WERI-Rb-1 (cell line): ENCODE data around the gene CCDC68.

Source experiments
- DNase-seq: peaks from one replicate; pipeline ENCODE4 v3.0.0-alpha.2; 2020
- H3K27ac ChIP-seq: fragments of 250-450 bp; sonication (Bioruptor Pico); 2 replicates; pipeline ENCODE4 v1.5.1; 2020; ENCODE audit warnings: mild to moderate bottlenecking, moderate library complexity
- H3K27me3 ChIP-seq: fragments of 250-450 bp; sonication (Bioruptor Pico); 2 replicates; pipeline ENCODE4 v1.5.1; 2021; ENCODE audit warnings: mild to moderate bottlenecking, low read depth, moderate library complexity; ENCODE audit not compliant: insufficient read depth, severe bottlenecking
- H3K36me3 ChIP-seq: fragments of 250-450 bp; sonication (Bioruptor Pico); 2 replicates; pipeline ENCODE4 v1.5.1; 2020; ENCODE audit warnings: mild to moderate bottlenecking, moderate library complexity
- H3K4me3 ChIP-seq: 2 replicates; pipeline ENCODE4 v1.5.1; 2011; ENCODE audit warnings: low read depth, mild to moderate bottlenecking, control low read depth, low read length
- H3K9me3 ChIP-seq: fragments of 250-450 bp; sonication (Bioruptor Pico); 2 replicates; pipeline ENCODE4 v1.5.1; 2021; ENCODE audit warnings: mild to moderate bottlenecking, moderate library complexity; ENCODE audit not compliant: severe bottlenecking
- TF ChIP-seq, protein P1 (sequence below): IDR thresholded peaks from 2 replicates; pipeline ENCODE4 v1.5.1; 2011; ENCODE audit warnings: low read depth, mild to moderate bottlenecking, control low read depth, inconsistent platforms, low read length

Gene CCDC68

DNA sequence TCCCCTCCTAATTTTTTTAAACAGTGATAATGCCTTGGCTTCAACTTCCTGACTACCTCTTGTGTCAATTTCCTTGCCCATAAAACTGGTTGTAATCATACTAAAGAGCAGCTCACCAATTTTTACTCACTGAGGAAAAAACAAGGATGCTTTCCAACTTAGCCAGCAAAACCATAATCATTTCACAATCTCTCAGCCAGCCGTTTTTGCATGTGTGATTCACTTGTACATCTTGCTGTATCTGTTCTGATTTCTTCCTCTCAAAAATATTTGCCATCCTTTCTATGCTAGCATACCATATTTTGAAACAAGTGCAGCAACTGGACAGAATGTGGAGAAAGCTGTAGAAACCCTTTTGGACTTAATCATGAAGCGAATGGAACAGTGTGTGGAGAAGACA is 70.3 kb downstream of the CCDC68 start:
- H3K27me3 ChIP-seq, result peaks cover 74% of the 10 kb centered on the region
- DNase-seq, result no peak
- no peaks in the 10 kb centered on the region for H3K9me3 ChIP-seq
- H3K36me3 ChIP-seq, result no peaks in the 10 kb centered on the region
- TF ChIP-seq, protein P1, sequence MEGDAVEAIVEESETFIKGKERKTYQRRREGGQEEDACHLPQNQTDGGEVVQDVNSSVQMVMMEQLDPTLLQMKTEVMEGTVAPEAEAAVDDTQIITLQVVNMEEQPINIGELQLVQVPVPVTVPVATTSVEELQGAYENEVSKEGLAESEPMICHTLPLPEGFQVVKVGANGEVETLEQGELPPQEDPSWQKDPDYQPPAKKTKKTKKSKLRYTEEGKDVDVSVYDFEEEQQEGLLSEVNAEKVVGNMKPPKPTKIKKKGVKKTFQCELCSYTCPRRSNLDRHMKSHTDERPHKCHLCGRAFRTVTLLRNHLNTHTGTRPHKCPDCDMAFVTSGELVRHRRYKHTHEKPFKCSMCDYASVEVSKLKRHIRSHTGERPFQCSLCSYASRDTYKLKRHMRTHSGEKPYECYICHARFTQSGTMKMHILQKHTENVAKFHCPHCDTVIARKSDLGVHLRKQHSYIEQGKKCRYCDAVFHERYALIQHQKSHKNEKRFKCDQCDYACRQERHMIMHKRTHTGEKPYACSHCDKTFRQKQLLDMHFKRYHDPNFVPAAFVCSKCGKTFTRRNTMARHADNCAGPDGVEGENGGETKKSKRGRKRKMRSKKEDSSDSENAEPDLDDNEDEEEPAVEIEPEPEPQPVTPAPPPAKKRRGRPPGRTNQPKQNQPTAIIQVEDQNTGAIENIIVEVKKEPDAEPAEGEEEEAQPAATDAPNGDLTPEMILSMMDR, result no peak
- H3K4me3 ChIP-seq, result no peak overlapping the region
- H3K27ac ChIP-seq, result no peak overlapping the region

DNA sequence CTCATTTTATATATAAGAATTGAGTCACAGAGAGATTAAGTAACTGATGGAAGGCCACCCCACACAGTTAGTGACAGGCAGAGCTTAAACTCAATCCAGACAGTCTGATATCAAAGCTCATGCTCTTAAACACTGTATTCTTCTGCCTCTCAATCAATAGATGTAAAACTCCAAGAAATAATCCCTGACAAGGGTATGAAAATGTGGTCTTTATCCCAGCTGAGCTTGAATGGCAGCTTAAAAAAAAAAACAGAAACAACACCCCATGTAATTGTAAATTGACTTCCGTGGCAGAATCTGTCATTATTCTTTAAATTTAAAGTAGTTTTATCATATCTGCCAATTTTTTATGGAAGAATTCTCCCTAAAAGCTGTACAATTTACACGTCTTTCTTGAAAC is 70.9 kb downstream of the CCDC68 start:
- DNase-seq, result no peak
- Histone ChIP-seq H3K9me3 (no peaks in the 10 kb centered on the region), H3K27me3 (peaks cover 78% of the 10 kb centered on the region), H3K4me3 (no peak overlapping the region), H3K27ac (no peak overlapping the region), H3K36me3 (no peaks in the 10 kb centered on the region)
- TF ChIP-seq, protein P1, result no peak

- Histone ChIP-seq H3K27me3 (peaks cover 89% of the 10 kb centered on the region), H3K27ac (no peak overlapping the region), H3K36me3 (no peaks in the 10 kb centered on the region), H3K9me3 (no peaks in the 10 kb centered on the region), H3K4me3 (no peak overlapping the region)
- TF ChIP-seq, protein P1, result no peak
- DNase-seq, result no peak
Measured at GRCh38 chr18:54883816-54884604, 75.3 kb downstream of the CCDC68 start.

DNA sequence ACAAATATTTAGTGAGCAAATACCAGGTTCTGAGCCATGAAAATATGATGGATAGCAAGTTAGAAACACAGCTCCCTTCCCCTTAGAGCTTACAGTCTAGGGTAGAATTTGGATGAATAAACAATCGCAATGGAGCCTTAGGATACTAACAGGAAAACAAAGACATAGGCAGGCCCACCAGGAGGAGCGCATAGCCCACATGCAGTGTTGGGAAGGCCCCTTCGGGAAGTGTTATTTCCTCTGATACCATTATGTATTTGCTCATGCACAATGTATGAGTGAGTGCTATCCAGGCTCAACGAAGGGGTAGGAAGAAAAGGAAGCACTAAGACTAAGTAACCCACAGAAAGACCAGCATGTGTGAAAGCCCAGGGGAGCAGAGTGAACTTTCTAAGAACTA is 76.9 kb downstream of the CCDC68 start:
- peaks cover 89% of the 10 kb centered on the region for H3K27me3 ChIP-seq
- H3K4me3 ChIP-seq, result no peak overlapping the region
- DNase-seq, result no peak
- H3K27ac ChIP-seq, result no peak overlapping the region
- no peaks in the 10 kb centered on the region for H3K36me3 ChIP-seq
- TF ChIP-seq, protein P1, result no peak
- H3K9me3 ChIP-seq, result no peaks in the 10 kb centered on the region

DNA sequence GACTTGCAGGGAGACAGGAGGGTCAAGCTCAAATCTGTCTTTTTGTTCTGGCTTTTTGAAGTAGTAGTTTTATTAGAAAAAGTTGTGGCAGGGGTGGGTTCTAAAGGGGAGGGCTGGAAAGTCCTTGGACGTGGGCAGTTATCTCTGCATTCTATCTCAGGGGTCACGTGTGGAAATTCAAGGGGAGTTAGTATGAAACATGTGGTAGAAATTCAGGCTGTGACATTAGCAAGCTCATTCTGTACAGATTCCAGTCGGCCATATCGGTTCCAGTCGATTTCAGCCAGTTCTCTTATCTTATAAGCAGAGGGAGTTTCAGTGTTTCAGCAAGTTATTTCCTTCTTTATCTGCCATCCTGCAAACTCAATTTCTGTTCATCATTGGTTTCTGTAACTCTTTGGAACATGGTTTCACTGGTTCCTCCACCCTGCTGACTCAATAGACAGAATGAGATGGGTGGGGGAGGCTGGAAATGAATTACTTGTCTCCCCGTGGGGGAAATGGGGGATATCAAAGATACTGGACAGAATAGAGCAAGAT is 78.0 kb downstream of the CCDC68 start:
- Histone ChIP-seq H3K27ac (no peak overlapping the region), H3K36me3 (no peaks in the 10 kb centered on the region), H3K9me3 (peaks cover 6% of the 10 kb centered on the region), H3K4me3 (no peak overlapping the region), H3K27me3 (peaks cover 91% of the 10 kb centered on the region)
- DNase-seq, result no peak
- TF ChIP-seq, protein P1, result no peak
